Sigmoid colon (tissue), 7 donors: Measurements from ENCODE around the gene SPON1. TPM values are rescaled to one million over a fixed set of nuclear protein-coding genes. Genes with fewer than 3 reads are reported as not detected.

ENCODE experiments used
- DNase-seq: peaks from one replicate; pipeline ENCODE4 v3.0.0-alpha.2; 2019
- H3K27ac ChIP-seq, 4 donors: fragments of 200-600 bp; sonication (generic); one replicate each; pipeline ENCODE4 v1.5.1; 2016 to 2019; ENCODE audit warnings: mild to moderate bottlenecking in 1 of 4
- H3K27me3 ChIP-seq, 3 donors: fragments of 200-600 bp; sonication (generic); one replicate each; pipeline ENCODE4 v1.5.1; 2019; ENCODE audit warnings: mild to moderate bottlenecking in 1 of 3
- H3K36me3 ChIP-seq, 4 donors: fragments of 200-600 bp; sonication (generic); one replicate each; pipeline ENCODE4 v1.5.1; 2016 to 2019
- H3K4me1 ChIP-seq, 4 donors: fragments of 200-600 bp; sonication (generic); one replicate each; pipeline ENCODE4 v1.5.1; 2017 to 2019
- H3K4me3 ChIP-seq, 4 donors: fragments of 200-600 bp; sonication (generic); one replicate each; pipeline ENCODE4 v1.5.1; 2017 to 2019; ENCODE audit warnings: mild to moderate bottlenecking in 2 of 4, moderate library complexity in 1 of 4
- H3K9me3 ChIP-seq, 4 donors: fragments of 200-600 bp in 3 of 4; sonication (generic) in 3 of 4; one replicate each; pipeline versions ENCODE4 v1.5.1 to v1.6.1; 2013 to 2019
- EP300 ChIP-seq, 4 donors: sonication (generic); formaldehyde crosslinking; IDR thresholded peaks; one replicate each; pipeline ENCODE4 v1.6.1; 2017; ENCODE audit warnings: antibody characterized with exemption in 4 of 4
- POLR2A ChIP-seq, 2 donors: fragments of 450-650 bp; IDR thresholded peaks; one replicate each; pipeline ENCODE4 v1.6.1; 2016; ENCODE audit warnings: antibody characterized with exemption in 2 of 2, mild to moderate bottlenecking in 2 of 2, moderate library complexity in 2 of 2
- POLR2AphosphoS5 ChIP-seq, 4 donors: sonication (generic); formaldehyde crosslinking; IDR thresholded peaks; one replicate each; pipeline ENCODE4 v1.6.1; 2017; ENCODE audit warnings: antibody characterized with exemption in 4 of 4
- WGBS, 2 donors: extraction: QIAGEN DNeasy Blood & Tissue Kit; methylation state at CpG; one replicate each; pipeline ENCODE4 v1.1.7; 2013; 5-methylcytosine and 5-hydroxymethylcytosine counted together
- intact Hi-C: fragments of 100-400 bp; cut with DNase I; formaldehyde crosslinking; loops from one replicate; pipeline ENCODE4 v1.15.1; 2023
- polyA plus RNA-seq, 3 donors: library from polyadenylated mRNA; stranded (reverse); fragments of 200-250 nt; gene quantifications; one replicate each; pipeline ENCODE4 v1.2.3, GENCODE V29; 2013
- total RNA-seq, 4 donors: library from RNA; depleted of rRNA; stranded (reverse); fragments of >200 nt; gene quantifications; one replicate each; pipeline ENCODE4 v1.1.0, GENCODE V29; 2016
- TF ChIP-seq, protein P1 (sequence below), 4 experiments: fragments of 450-650 bp in 3 of 4; fragments of 200-600 bp in 1 of 4; IDR thresholded peaks; one replicate each; pipeline ENCODE4 v1.5.1; 2016 to 2019; ENCODE audit warnings: antibody characterized with exemption in 4 of 4, mild to moderate bottlenecking in 3 of 4, moderate library complexity in 2 of 4
- donor health status: healthy with polysubstance abuse.
- donor health status: Bipolar disorder and iron deficiency.
- donor health status: healthy.

The SPON1 gene
- total and polyA plus RNA-seq, 7 donors = 6.6 to 36.8 (median 12.6) TPM

DNA sequence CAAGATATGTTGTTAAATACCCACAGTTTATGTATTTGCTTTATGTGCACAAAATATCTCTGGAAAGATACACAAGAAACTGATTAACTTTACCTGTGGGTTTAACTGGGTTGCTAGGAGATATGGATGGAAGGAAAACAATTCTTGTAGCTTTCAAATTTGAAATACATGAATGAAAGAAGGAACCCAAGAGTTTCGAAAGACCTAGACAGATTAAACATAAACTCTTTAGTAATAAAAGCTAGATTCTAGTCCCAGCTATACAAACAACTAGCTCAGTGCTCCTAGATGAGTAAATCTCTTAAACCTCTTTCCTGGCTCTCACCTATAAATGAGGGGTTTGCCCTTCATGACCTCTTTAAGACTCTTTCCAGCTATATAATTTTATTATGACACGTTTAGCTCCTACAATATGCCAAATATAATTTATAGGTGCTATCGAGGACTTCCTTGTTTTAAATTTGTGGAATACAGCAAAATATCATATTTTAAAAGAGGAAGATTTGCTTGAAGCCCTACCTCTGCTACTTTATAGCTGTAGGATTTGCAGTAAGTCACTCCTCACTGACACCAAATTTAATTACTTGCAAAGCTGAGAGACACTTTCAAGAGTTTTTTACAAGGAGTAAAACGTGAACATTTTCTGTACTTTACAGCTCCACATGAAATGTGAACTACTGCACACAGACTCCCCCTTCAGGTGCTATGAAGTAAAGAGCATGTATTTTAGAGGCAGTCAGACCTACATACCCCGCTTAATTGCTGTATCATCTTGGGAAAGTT, 345.8 kb downstream of the SPON1 start:
- H3K4me3 ChIP-seq = no peak overlapping the region
- H3K36me3 ChIP-seq = no peaks in the 10 kb centered on the region
- no peak for DNase-seq
- no peak overlapping the region for H3K27ac ChIP-seq
- H3K9me3 ChIP-seq = no peaks in the 10 kb centered on the region
- peaks cover 0 to 53% (median 47%) of the 10 kb centered on the region in 4 donors for H3K4me1 ChIP-seq
- TF ChIP-seq, protein P1, sequence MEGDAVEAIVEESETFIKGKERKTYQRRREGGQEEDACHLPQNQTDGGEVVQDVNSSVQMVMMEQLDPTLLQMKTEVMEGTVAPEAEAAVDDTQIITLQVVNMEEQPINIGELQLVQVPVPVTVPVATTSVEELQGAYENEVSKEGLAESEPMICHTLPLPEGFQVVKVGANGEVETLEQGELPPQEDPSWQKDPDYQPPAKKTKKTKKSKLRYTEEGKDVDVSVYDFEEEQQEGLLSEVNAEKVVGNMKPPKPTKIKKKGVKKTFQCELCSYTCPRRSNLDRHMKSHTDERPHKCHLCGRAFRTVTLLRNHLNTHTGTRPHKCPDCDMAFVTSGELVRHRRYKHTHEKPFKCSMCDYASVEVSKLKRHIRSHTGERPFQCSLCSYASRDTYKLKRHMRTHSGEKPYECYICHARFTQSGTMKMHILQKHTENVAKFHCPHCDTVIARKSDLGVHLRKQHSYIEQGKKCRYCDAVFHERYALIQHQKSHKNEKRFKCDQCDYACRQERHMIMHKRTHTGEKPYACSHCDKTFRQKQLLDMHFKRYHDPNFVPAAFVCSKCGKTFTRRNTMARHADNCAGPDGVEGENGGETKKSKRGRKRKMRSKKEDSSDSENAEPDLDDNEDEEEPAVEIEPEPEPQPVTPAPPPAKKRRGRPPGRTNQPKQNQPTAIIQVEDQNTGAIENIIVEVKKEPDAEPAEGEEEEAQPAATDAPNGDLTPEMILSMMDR (IDR thresholded peaks at IDR 0.05) = peak in 3 of 4 experiments; percentile 30 to 49 (median 47)
- TF ChIP-seq EP300 (IDR thresholded peaks at IDR 0.05) (no peak), POLR2AphosphoS5 (IDR thresholded peaks at IDR 0.05) (no peak), POLR2A (IDR thresholded peaks at IDR 0.05) (no peak)
- 5 to 25% methylated on average over 5 of the region's 5 CpGs for WGBS, 2 donors
- intact Hi-C loops = no loop called here
- H3K27me3 ChIP-seq = no peaks in the 10 kb centered on the region

DNA sequence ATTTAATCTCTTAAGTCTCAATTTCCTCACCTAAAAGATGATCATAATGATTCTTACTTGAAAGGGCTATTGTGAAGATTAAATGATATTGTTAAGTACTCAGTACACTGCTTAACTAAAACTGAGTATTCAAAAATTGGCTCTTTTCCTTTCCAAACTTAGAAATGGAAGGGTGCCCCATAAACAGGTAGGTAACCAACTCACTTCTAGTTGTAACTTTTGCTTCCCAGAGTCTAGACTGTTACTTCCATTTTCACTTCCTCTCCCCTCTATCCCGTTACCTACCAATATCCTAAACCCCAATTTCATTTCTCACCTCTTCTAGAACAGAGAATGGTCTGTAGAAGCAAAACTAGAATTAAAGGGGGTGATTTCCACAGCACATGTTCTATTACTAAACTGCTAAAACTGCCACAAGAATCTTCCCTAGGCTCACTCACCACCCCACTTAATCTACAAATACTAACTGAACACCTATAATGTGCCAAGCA, 346.4 kb downstream of the SPON1 start:
- Histone ChIP-seq H3K27me3 (no peaks in the 10 kb centered on the region), H3K9me3 (no peaks in the 10 kb centered on the region), H3K4me1 (peaks cover 0 to 59% (median 52%) of the 10 kb centered on the region in 4 donors), H3K4me3 (no peak overlapping the region), H3K36me3 (no peaks in the 10 kb centered on the region), H3K27ac (peak overlapping the region in 1 of 4 donors; percentile 8)
- TF ChIP-seq POLR2A (IDR thresholded peaks at IDR 0.05) = no peak
- TF ChIP-seq, protein P1 (IDR thresholded peaks at IDR 0.05) = no peak
- no peak for TF ChIP-seq POLR2AphosphoS5 (IDR thresholded peaks at IDR 0.05)
- no peak for TF ChIP-seq EP300 (IDR thresholded peaks at IDR 0.05)
- DNase-seq = no peak
- 51 to 80% methylated on average over 1 of the region's 1 CpG for WGBS, 2 donors
- intact Hi-C loops = no loop called here

DNA sequence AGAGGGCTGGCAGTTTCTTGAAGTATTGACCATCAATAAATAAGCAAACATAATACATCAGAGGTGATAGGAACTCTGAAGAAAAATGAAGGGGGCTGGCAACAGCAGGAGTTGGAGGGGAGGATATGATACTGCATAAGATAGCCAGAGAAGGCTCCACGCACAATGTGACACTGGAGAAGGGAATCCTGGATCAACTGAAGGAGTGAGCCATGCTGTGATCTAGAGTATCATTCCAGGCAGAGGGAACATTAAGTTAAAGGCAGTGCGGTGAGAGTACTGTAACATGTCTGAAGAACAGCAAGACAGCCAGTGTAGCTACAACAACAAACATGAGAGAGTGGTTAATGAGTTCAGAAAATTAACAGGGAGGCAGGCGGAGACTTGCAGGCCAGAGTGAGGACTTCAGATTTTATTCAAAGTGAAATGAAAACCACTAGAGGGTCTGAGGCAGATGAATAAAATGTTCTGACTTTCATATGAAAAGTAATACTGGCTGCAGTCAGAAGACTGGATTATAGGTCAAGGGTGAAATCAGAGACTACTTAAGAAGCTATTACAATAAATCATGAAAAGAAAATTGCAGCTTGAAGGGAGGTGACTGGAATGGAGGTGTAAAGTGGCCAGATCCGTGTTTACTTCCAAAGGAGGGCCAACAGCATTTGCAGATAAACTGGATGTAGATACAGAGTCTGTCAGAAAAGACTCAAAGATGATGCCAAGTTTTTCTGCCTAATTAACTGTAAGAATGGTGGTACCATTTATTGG, 347.1 kb downstream of the SPON1 start:
- intact Hi-C loops = no loop called here
- WGBS, 2 donors = 79 to 84% methylated on average over 4 of the region's 4 CpGs

DNA sequence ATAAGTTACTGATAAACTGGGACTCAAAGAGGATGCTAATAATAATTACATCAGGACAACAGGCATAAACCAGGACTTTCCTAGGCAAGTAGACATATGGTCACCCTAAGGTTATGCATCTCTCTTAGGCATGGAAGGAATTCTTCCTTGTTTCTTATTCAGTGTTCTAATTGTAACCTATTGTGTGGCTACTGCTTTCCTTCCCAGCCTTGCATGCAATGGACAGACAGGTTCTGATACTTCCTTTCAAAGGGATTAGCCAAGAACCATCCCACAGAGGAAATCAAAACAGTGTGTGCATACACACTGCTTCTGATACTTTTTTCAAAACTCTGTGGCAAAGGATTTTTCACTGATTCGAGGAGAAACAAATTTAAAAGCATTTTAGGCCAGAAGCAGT, 348.2 kb downstream of the SPON1 start:
- no peaks in the 10 kb centered on the region for H3K9me3 ChIP-seq
- DNase-seq = no peak
- WGBS, 2 donors = 82 to 84% methylated on average over 1 of the region's 1 CpG
- H3K4me1 ChIP-seq = peaks cover 0 to 74% (median 64%) of the 10 kb centered on the region in 4 donors
- H3K27me3 ChIP-seq = no peaks in the 10 kb centered on the region
- H3K27ac ChIP-seq = peak overlapping the region in 2 of 4 donors; percentile 0 to 76
- TF ChIP-seq POLR2AphosphoS5 (IDR thresholded peaks at IDR 0.05) = no peak
- no peaks in the 10 kb centered on the region for H3K36me3 ChIP-seq
- intact Hi-C loops = no loop called here
- H3K4me3 ChIP-seq = no peak overlapping the region

More for the DNA sequence above, 347.1 kb downstream of the SPON1 start:
- H3K27ac ChIP-seq = peak overlapping the region in 2 of 4 donors; percentile 3 to 8
- no peaks in the 10 kb centered on the region for H3K27me3 ChIP-seq
- H3K36me3 ChIP-seq = no peaks in the 10 kb centered on the region
- DNase-seq = no peak
- H3K9me3 ChIP-seq = no peaks in the 10 kb centered on the region
- peaks cover 0 to 66% (median 56%) of the 10 kb centered on the region in 4 donors for H3K4me1 ChIP-seq
- TF ChIP-seq EP300 (IDR thresholded peaks at IDR 0.05) (no peak), POLR2A (IDR thresholded peaks at IDR 0.05) (no peak), POLR2AphosphoS5 (IDR thresholded peaks at IDR 0.05) (no peak)
- TF ChIP-seq, protein P1 (IDR thresholded peaks at IDR 0.05) = no peak
- H3K4me3 ChIP-seq = no peak overlapping the region
